ENCODE measurements around the gene NUP205.

NUP205 gene

DNA sequence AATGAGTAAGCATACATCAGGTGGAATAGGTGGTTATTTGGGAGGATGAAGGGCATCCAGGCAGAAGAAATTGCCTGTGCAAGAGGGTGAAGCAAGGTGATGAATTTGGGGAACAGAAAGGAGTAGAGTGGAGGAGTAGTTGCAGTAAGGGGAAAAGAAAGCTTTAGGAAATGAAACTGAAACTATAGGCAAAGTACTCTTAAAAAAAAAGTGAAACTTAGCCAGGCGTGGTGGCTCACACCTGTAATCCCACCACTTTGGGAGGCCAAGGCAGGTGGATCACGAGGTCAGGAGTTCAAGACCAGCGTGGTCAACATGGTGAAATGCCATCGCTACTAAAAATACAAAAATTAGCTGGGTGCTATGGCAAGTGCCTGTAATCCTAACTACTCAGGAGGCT is 17.6 kb downstream of the NUP205 start:
- Histone ChIP-seq H3K36me3 (ENCODE audit: control insufficient read depth in 5 of 5, insufficient read depth in 5 of 5, low read length in 5 of 5) (peaks cover 39 to 71% (median 58%) of the 10 kb centered on the region in 5 donors), H3K9ac (ENCODE audit: low read length in 5 of 5) (no peak overlapping the region), H3K4me3 (ENCODE audit: low read depth in 1 of 5, low read length in 5 of 5) (no peak overlapping the region), H3K27ac (ENCODE audit: low read depth, low read length) (no peak overlapping the region), H3K27me3 (ENCODE audit: control insufficient read depth in 5 of 5, insufficient read depth in 4 of 5, low read length in 5 of 5) (no peaks in the 10 kb centered on the region), H3K4me1 (ENCODE audit: control insufficient read depth in 5 of 5, insufficient read depth in 5 of 5, low read length in 5 of 5) (no peaks in the 10 kb centered on the region), H3K9me3 (ENCODE audit: control insufficient read depth in 5 of 5, low read length in 5 of 5) (no peaks in the 10 kb centered on the region)

DNA sequence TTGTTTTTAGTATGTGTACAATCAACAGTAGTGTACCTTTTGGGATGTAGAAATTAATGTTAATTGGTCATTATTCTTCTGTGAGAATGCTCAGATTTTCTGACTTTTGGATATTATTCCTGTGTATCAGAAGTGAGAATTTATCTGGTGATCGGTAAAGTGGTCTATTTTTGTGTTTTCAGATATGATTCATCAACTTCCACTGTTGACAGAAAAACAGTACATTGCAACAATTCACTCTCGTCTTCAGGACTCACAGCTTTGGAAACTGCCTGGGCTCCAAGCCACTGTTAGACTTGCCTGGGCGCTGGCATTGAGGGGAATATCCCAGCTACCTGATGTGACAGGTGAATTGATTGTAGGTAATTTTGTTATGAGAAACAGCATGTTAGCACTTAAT is 20.9 kb downstream of the NUP205 start:
- Histone ChIP-seq H3K36me3 (ENCODE audit: control insufficient read depth in 5 of 5, insufficient read depth in 5 of 5, low read length in 5 of 5) (peaks cover 43 to 76% (median 68%) of the 10 kb centered on the region in 5 donors), H3K27ac (ENCODE audit: low read depth, low read length) (no peak overlapping the region), H3K27me3 (ENCODE audit: control insufficient read depth in 5 of 5, insufficient read depth in 4 of 5, low read length in 5 of 5) (no peaks in the 10 kb centered on the region), H3K9me3 (ENCODE audit: control insufficient read depth in 5 of 5, low read length in 5 of 5) (no peaks in the 10 kb centered on the region), H3K4me1 (ENCODE audit: control insufficient read depth in 5 of 5, insufficient read depth in 5 of 5, low read length in 5 of 5) (no peaks in the 10 kb centered on the region), H3K4me3 (ENCODE audit: low read depth in 1 of 5, low read length in 5 of 5) (no peak overlapping the region), H3K9ac (ENCODE audit: low read length in 5 of 5) (no peak overlapping the region)

DNA sequence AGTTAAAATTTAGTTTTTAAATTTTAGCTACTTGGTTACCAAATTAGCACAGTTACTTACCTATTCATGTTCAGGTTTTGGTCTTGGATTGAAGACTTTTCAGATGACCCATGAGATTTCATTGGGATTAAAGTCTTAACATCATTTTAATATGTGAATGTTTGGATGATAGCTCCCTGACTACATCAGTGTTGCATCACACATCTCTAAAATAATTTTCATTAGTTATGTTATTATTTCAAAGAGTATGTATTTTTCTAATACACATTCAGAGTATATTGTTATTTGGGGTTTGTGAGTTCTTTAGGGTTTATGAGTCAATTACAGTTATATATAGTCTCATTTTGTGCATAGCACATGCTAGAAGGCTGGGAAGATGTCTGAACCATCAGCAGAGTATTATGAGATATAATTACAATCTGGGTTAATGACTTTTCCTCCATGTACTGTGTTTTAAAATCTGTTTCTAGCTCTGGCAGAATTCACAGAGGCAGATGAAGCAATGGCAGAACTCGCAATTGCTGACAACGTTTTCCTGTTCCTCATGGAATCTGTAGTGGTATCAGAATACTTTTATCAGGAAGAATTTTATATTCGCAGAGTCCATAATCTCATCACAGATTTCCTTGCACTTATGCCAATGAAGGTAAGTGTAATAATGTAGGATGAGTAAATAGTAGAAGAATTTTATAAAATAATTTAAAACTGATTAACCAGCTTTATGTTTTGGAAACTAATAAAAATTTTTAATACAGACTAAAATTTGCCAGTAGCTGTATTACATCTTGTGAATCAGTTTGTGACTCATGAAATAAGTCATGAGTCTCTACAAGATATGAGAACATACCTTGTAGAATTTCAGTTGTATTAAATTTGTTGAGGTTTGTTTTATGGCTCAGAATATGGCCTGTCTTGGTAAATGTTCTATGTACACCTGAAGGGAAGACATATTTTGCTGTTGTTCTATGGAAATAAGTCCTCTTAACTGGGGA is 26.9 kb downstream of the NUP205 start:
- no peaks in the 10 kb centered on the region for H3K9me3 ChIP-seq (ENCODE audit: control insufficient read depth in 5 of 5, low read length in 5 of 5)
- H3K27me3 ChIP-seq (ENCODE audit: control insufficient read depth in 5 of 5, insufficient read depth in 4 of 5, low read length in 5 of 5): no peaks in the 10 kb centered on the region
- H3K36me3 ChIP-seq (ENCODE audit: control insufficient read depth in 5 of 5, insufficient read depth in 5 of 5, low read length in 5 of 5): peaks cover 34 to 67% (median 53%) of the 10 kb centered on the region in 5 donors
- no peak overlapping the region for H3K9ac ChIP-seq (ENCODE audit: low read length in 5 of 5)
- no peaks in the 10 kb centered on the region for H3K4me1 ChIP-seq (ENCODE audit: control insufficient read depth in 5 of 5, insufficient read depth in 5 of 5, low read length in 5 of 5)
- no peak overlapping the region for H3K27ac ChIP-seq (ENCODE audit: low read depth, low read length)
- no peak overlapping the region for H3K4me3 ChIP-seq (ENCODE audit: low read depth in 1 of 5, low read length in 5 of 5)

DNA sequence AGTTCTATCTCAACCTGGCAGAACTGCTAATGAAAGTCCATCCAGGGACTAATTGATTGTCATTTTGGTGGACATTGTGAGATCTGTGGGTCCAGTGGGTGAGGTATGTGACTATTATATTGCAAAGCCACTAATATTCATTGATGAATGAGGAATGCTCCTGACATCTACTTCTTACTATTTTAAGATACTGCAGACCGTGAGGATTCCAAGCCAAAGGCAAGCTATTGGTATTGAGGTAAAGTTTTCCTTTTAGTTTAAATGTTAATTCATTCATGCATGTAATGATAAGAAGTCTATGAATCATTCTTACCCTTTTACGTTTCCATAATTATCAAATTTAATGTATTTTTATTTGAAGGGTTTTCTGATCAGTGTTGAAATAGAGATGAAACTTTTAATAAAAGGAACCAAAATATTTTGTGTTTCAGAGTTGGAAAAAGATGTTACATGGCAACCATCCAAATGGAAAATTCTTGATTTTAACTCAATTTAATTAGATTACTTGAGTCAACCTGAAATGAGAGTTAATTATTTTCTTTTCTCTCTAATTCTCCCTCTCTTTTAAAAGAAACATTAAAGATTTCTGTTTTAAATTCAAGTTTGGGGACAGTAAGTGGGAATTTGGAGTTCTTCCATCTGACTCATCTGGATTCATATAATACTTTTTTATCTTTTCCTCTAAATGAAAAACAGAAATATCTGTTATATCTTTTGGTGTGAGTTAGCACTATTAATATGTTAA is 39.6 kb downstream of the NUP205 start:
- Histone ChIP-seq H3K36me3 (ENCODE audit: control insufficient read depth in 5 of 5, insufficient read depth in 5 of 5, low read length in 5 of 5) (peaks cover 39 to 53% (median 40%) of the 10 kb centered on the region in 5 donors), H3K4me1 (ENCODE audit: control insufficient read depth in 5 of 5, insufficient read depth in 5 of 5, low read length in 5 of 5) (peaks cover 0 to 5% (median 0%) of the 10 kb centered on the region in 5 donors), H3K9ac (ENCODE audit: low read length in 5 of 5) (no peak overlapping the region), H3K4me3 (ENCODE audit: low read depth in 1 of 5, low read length in 5 of 5) (no peak overlapping the region), H3K9me3 (ENCODE audit: control insufficient read depth in 5 of 5, low read length in 5 of 5) (no peaks in the 10 kb centered on the region), H3K27ac (ENCODE audit: low read depth, low read length) (no peak overlapping the region), H3K27me3 (ENCODE audit: control insufficient read depth in 5 of 5, insufficient read depth in 4 of 5, low read length in 5 of 5) (no peaks in the 10 kb centered on the region)

DNA sequence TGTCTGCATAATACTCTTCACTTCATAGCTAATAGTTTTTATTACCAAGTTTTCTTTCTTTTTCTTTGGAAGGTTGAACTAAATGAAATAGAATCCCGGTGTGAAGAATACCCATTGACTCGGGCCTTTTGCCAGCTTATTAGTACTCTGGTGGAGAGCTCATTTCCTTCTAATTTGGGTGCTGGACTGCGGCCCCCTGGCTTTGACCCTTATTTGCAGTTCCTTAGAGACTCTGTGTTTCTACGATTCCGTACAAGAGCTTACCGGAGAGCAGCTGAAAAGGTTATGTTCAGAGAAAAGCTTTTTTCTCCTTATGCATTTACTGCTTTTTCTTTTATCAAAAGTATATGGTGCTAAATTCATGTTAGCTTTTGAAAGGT is 40.2 kb downstream of the NUP205 start:
- H3K36me3 ChIP-seq (ENCODE audit: control insufficient read depth in 5 of 5, insufficient read depth in 5 of 5, low read length in 5 of 5): peaks cover 34 to 52% (median 42%) of the 10 kb centered on the region in 5 donors

DNA sequence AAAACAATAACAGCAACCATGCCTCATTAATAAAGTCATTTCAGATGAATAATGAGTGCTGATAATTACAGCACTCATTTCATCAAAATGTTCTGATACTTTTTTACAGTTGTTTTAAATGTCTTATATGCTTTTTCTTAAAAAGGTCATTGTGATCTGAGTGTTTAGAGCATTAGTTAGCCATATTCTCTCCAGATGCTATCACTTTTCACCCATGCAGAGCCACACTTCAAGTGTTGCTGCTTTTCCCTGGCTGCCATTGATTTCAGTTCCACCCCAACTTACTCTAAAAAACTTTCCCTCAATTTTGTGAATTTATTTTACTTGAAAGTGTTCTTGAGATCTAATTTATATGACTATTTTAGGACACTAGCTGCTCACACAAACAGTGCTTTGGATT is 41.8 kb downstream of the NUP205 start:
- no peak overlapping the region for H3K4me3 ChIP-seq (ENCODE audit: low read depth in 1 of 5, low read length in 5 of 5)
- H3K4me1 ChIP-seq (ENCODE audit: control insufficient read depth in 5 of 5, insufficient read depth in 5 of 5, low read length in 5 of 5): peaks cover 0 to 5% (median 0%) of the 10 kb centered on the region in 5 donors
- peaks cover 30 to 51% (median 37%) of the 10 kb centered on the region in 5 donors for H3K36me3 ChIP-seq (ENCODE audit: control insufficient read depth in 5 of 5, insufficient read depth in 5 of 5, low read length in 5 of 5)
- no peak overlapping the region for H3K27ac ChIP-seq (ENCODE audit: low read depth, low read length)
- H3K9ac ChIP-seq (ENCODE audit: low read length in 5 of 5): no peak overlapping the region
- H3K27me3 ChIP-seq (ENCODE audit: control insufficient read depth in 5 of 5, insufficient read depth in 4 of 5, low read length in 5 of 5): no peaks in the 10 kb centered on the region
- no peaks in the 10 kb centered on the region for H3K9me3 ChIP-seq (ENCODE audit: control insufficient read depth in 5 of 5, low read length in 5 of 5)

More for the DNA sequence above, 40.2 kb downstream of the NUP205 start:
- no peaks in the 10 kb centered on the region for H3K9me3 ChIP-seq (ENCODE audit: control insufficient read depth in 5 of 5, low read length in 5 of 5)
- peaks cover 0 to 5% (median 0%) of the 10 kb centered on the region in 5 donors for H3K4me1 ChIP-seq (ENCODE audit: control insufficient read depth in 5 of 5, insufficient read depth in 5 of 5, low read length in 5 of 5)
- H3K9ac ChIP-seq (ENCODE audit: low read length in 5 of 5): no peak overlapping the region
- H3K27ac ChIP-seq (ENCODE audit: low read depth, low read length): no peak overlapping the region
- no peaks in the 10 kb centered on the region for H3K27me3 ChIP-seq (ENCODE audit: control insufficient read depth in 5 of 5, insufficient read depth in 4 of 5, low read length in 5 of 5)
- H3K4me3 ChIP-seq (ENCODE audit: low read depth in 1 of 5, low read length in 5 of 5): no peak overlapping the region

DNA sequence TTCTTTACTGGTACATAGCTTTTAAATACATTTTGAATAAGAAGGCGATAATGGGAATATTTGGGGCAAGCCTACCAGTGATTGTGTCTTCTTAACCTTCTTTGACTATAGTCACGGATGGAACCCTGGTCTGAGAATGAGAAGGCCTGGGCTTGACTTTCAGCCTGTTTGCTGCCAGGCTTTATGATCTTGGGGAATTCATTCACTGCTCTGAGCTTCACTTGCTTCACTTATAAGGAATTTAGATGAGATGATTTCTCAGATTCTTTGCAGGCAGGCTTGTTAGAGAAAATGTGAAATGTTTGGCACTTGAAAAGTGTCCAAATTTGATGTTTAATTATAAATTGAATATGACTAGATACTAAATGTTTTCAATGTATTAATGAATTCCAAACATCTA is 42.5 kb downstream of the NUP205 start:
- Histone ChIP-seq H3K9ac (ENCODE audit: low read length in 5 of 5) (no peak overlapping the region), H3K27ac (ENCODE audit: low read depth, low read length) (no peak overlapping the region), H3K9me3 (ENCODE audit: control insufficient read depth in 5 of 5, low read length in 5 of 5) (no peaks in the 10 kb centered on the region), H3K36me3 (ENCODE audit: control insufficient read depth in 5 of 5, insufficient read depth in 5 of 5, low read length in 5 of 5) (peaks cover 27 to 51% (median 34%) of the 10 kb centered on the region in 5 donors), H3K27me3 (ENCODE audit: control insufficient read depth in 5 of 5, insufficient read depth in 4 of 5, low read length in 5 of 5) (no peaks in the 10 kb centered on the region), H3K4me1 (ENCODE audit: control insufficient read depth in 5 of 5, insufficient read depth in 5 of 5, low read length in 5 of 5) (peaks cover 0 to 5% (median 0%) of the 10 kb centered on the region in 5 donors), H3K4me3 (ENCODE audit: low read depth in 1 of 5, low read length in 5 of 5) (no peak overlapping the region)

DNA sequence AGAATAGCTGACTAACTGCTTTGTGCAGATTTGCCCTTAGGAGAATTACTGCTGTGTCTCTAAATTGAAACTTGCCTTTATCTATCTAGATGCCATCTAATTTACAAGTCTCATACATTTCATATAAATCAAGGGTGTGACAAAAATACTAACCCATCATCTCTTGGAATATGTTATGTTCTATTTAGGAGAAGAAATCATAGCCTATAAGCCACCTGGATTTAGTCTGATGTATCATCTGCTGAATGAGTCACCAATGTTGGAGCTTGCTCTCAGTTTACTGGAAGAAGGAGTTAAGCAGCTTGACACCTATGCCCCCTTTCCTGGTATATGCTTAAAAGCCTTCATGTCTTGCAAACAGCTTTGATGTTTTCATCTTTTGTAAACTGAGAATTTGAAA is 43.5 kb downstream of the NUP205 start:
- H3K4me1 ChIP-seq (ENCODE audit: control insufficient read depth in 5 of 5, insufficient read depth in 5 of 5, low read length in 5 of 5): peaks cover 0 to 5% (median 0%) of the 10 kb centered on the region in 5 donors
- no peak overlapping the region for H3K4me3 ChIP-seq (ENCODE audit: low read depth in 1 of 5, low read length in 5 of 5)
- H3K27ac ChIP-seq (ENCODE audit: low read depth, low read length): no peak overlapping the region
- no peak overlapping the region for H3K9ac ChIP-seq (ENCODE audit: low read length in 5 of 5)
- no peaks in the 10 kb centered on the region for H3K9me3 ChIP-seq (ENCODE audit: control insufficient read depth in 5 of 5, low read length in 5 of 5)
- H3K27me3 ChIP-seq (ENCODE audit: control insufficient read depth in 5 of 5, insufficient read depth in 4 of 5, low read length in 5 of 5): no peaks in the 10 kb centered on the region
- H3K36me3 ChIP-seq (ENCODE audit: control insufficient read depth in 5 of 5, insufficient read depth in 5 of 5, low read length in 5 of 5): peaks cover 26 to 50% (median 40%) of the 10 kb centered on the region in 5 donors

DNA sequence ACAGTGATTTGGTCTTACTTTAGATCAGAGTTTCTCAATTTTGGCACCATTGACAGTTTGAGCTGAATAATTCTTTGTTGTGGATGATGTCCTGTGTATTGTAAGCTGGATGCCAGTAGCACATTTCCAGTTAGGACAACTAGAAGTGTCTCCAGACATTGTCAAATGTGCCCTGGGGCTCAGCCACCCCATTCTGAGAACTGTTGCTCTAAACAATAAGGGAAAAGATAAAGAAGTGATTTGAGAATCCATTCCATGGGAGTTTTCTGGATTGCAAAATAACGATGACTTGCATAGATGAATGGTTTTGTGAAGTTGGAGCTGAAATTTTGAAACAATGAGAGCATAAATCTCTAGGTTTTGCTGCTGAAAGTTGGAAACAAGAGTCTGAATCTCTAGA is 44.6 kb downstream of the NUP205 start:
- Histone ChIP-seq H3K27ac (ENCODE audit: low read depth, low read length) (no peak overlapping the region), H3K36me3 (ENCODE audit: control insufficient read depth in 5 of 5, insufficient read depth in 5 of 5, low read length in 5 of 5) (peaks cover 27 to 56% (median 51%) of the 10 kb centered on the region in 5 donors), H3K27me3 (ENCODE audit: control insufficient read depth in 5 of 5, insufficient read depth in 4 of 5, low read length in 5 of 5) (no peaks in the 10 kb centered on the region), H3K4me1 (ENCODE audit: control insufficient read depth in 5 of 5, insufficient read depth in 5 of 5, low read length in 5 of 5) (peaks cover 0 to 5% (median 0%) of the 10 kb centered on the region in 5 donors), H3K9me3 (ENCODE audit: control insufficient read depth in 5 of 5, low read length in 5 of 5) (no peaks in the 10 kb centered on the region), H3K9ac (ENCODE audit: low read length in 5 of 5) (no peak overlapping the region), H3K4me3 (ENCODE audit: low read depth in 1 of 5, low read length in 5 of 5) (no peak overlapping the region)

DNA sequence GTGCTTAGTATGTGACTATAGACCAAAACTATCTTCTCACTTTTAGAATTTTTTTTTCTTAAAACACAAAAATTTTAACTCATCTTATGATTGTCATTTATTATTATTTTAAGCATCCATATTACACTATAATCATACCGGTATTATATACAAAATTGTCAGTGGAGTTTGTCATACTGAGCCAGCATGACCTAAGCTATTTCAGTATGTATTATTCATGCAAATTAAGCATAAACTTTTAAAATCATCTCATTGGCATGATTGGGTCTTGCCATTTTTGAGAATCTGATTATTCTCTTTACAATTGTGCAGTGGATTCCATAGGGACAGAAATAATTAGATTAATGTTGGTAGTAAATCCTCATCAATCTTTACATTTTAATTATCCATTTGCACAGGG is 58.4 kb downstream of the NUP205 start:
- Histone ChIP-seq H3K9ac (ENCODE audit: low read length in 5 of 5) (no peak overlapping the region), H3K9me3 (ENCODE audit: control insufficient read depth in 5 of 5, low read length in 5 of 5) (no peaks in the 10 kb centered on the region), H3K4me1 (ENCODE audit: control insufficient read depth in 5 of 5, insufficient read depth in 5 of 5, low read length in 5 of 5) (peaks cover 0 to 7% (median 3%) of the 10 kb centered on the region in 5 donors), H3K27me3 (ENCODE audit: control insufficient read depth in 5 of 5, insufficient read depth in 4 of 5, low read length in 5 of 5) (no peaks in the 10 kb centered on the region), H3K4me3 (ENCODE audit: low read depth in 1 of 5, low read length in 5 of 5) (no peak overlapping the region), H3K36me3 (ENCODE audit: control insufficient read depth in 5 of 5, insufficient read depth in 5 of 5, low read length in 5 of 5) (peaks cover 30 to 62% (median 43%) of the 10 kb centered on the region in 5 donors), H3K27ac (ENCODE audit: low read depth, low read length) (no peak overlapping the region)

Measured in subcutaneous abdominal adipose tissue (tissue), 5 donors.